GM12878 (cell line): Measurements from ENCODE around the gene ADAM19. TPM values are rescaled to one million over a fixed set of nuclear protein-coding genes. Genes with fewer than 3 reads are reported as not detected.
A peak's percentile ranks its signal among the peaks of the same experiment; 100 is the strongest.

Experiments
- ATAC-seq: fragments of 200-7000 bp; cut with Tn5 transposase; 3 replicates; pipeline ENCODE4 v1.9.1; 2020; ENCODE audit warnings: mild to moderate bottlenecking, moderate library complexity
- BruUV-seq: library from RNA; stranded (reverse); fragments of 400-500 nt; replicated peaks from 2 replicates; lab custom pipeline; 2021; lab: Mats Ljungman, UMichigan
- CTCF ChIA-PET: fragments of 300-600 bp; sonication (Branson Sonifier 250); formaldehyde crosslinking; extraction: SDS; loops from one replicate; lab custom pipeline; 2021; ENCODE audit warnings: inconsistent platforms; lab: Yijun Ruan, JAX
- POLR2A ChIA-PET: fragments of 350-600 bp; formaldehyde crosslinking; extraction: SDS; loops from one replicate; lab custom pipeline; 2021; ENCODE audit warnings: inconsistent platforms; lab: Charles Lee
- RAD21 ChIA-PET: fragments of 300-600 bp; sonication (Branson Sonifier 250); formaldehyde crosslinking; loops from one replicate; lab custom pipeline; 2023; ENCODE audit warnings: antibody characterized with exemption; ENCODE audit not compliant: unreplicated experiment; lab: Charles Lee
- SMC1A ChIA-PET: fragments of 300-600 bp; sonication (Branson Sonifier 250); formaldehyde crosslinking; loops from one replicate; lab custom pipeline; 2023; ENCODE audit not compliant: unreplicated experiment, uncharacterized antibody; lab: Charles Lee
- DNase-seq: peaks from one replicate; pipeline ENCODE4 v3.0.0-alpha.2; 2011; ENCODE audit warnings: low read depth, low spot score
- FAIRE-seq: peaks from 3 replicates; lab custom pipeline; 2011; peaks lifted over from hg19 to GRCh38; lab: Jason Lieb, UNC
- H2AFZ ChIP-seq: 2 replicates; pipeline ENCODE4 v1.6.0; 2011; ENCODE audit warnings: low read depth, low read length, control low read depth; ENCODE audit not compliant: control insufficient read depth
- H3K27ac ChIP-seq: 2 replicates; pipeline ENCODE4 v1.5.1; 2011; ENCODE audit warnings: control low read depth; ENCODE audit not compliant: control insufficient read depth, insufficient read depth
- H3K27me3 ChIP-seq, 2 experiments: replicated peaks in 1 of 2; 2 replicates each; pipeline versions ENCODE4 v1.6.0 to v1.6.1; 2011; ENCODE audit warnings: low read length in 1 of 2; ENCODE audit not compliant: control insufficient read depth in 2 of 2, insufficient read depth in 2 of 2
- H3K36me3 ChIP-seq, 2 experiments: 2 replicates each; pipeline ENCODE4 v1.5.1; 2011; ENCODE audit warnings: low read length in 1 of 2; ENCODE audit not compliant: control insufficient read depth in 2 of 2, insufficient read depth in 2 of 2
- H3K4me1 ChIP-seq: 2 replicates; pipeline ENCODE4 v1.6.1; 2011; ENCODE audit warnings: mild to moderate bottlenecking, low read length, moderate library complexity, mixed read lengths; ENCODE audit not compliant: control insufficient read depth, insufficient read depth
- H3K4me2 ChIP-seq: 2 replicates; pipeline ENCODE4 v1.6.0; 2011; ENCODE audit warnings: control low read depth; ENCODE audit not compliant: control insufficient read depth, insufficient read depth
- H3K4me3 ChIP-seq: fragments of 200-600 bp; sonication (generic); 2 replicates; pipeline ENCODE4 v1.5.1; 2016
- H3K79me2 ChIP-seq: 2 replicates; pipeline ENCODE4 v1.6.0; 2011; ENCODE audit warnings: low read length; ENCODE audit not compliant: control insufficient read depth, insufficient read depth
- H3K9ac ChIP-seq: 2 replicates; pipeline ENCODE4 v1.8.0; 2011; ENCODE audit warnings: low read length, control low read depth, mixed read lengths; ENCODE audit not compliant: control insufficient read depth, insufficient read depth
- H3K9me3 ChIP-seq: replicated peaks from 3 replicates; pipeline ENCODE4 v1.5.1; 2011; ENCODE audit warnings: mild to moderate bottlenecking, low read length; ENCODE audit not compliant: control insufficient read depth, insufficient read depth
- H4K20me1 ChIP-seq: 2 replicates; pipeline ENCODE4 v1.6.0; 2011; ENCODE audit not compliant: control insufficient read depth, insufficient read depth
- BACH1 ChIP-seq: fragments of 450-650 bp; IDR thresholded peaks from 2 replicates; pipeline ENCODE4 v1.6.1; 2017; ENCODE audit warnings: mild to moderate bottlenecking, borderline replicate concordance
- EGR1 ChIP-seq, 2 experiments: IDR thresholded peaks; 1 replicate in 1 of 2; 2 replicates in 1 of 2; pipeline ENCODE4 v1.6.1; 2011 to 2012; ENCODE audit warnings: low read depth in 2 of 2, low read length in 2 of 2, borderline replicate concordance in 1 of 2, mild to moderate bottlenecking in 1 of 2, moderate library complexity in 1 of 2
- FOS ChIP-seq: IDR thresholded peaks from 3 replicates; pipeline ENCODE4 v1.6.1; 2011; ENCODE audit warnings: borderline replicate concordance; ENCODE audit not compliant: insufficient read length; ENCODE audit errors: extremely low read depth
- GATAD2B ChIP-seq: fragments of 450-650 bp; conservative IDR thresholded peaks from 2 replicates; pipeline ENCODE4 v1.6.1; 2017; ENCODE audit warnings: low read depth, mild to moderate bottlenecking, moderate library complexity
- IKZF1 ChIP-seq: fragments of 450-650 bp; conservative IDR thresholded peaks from 2 replicates; pipeline ENCODE4 v1.6.1; 2017; ENCODE audit warnings: antibody characterized with exemption, mild to moderate bottlenecking
- JUND ChIP-seq: IDR thresholded peaks from 2 replicates; pipeline ENCODE4 v1.6.1; 2012; ENCODE audit warnings: low read depth, mild to moderate bottlenecking, low read length, improper control_type of control experiment, moderate library complexity
- LARP7 ChIP-seq: fragments of 450-650 bp; IDR thresholded peaks from 2 replicates; pipeline ENCODE4 v1.6.1; 2017; ENCODE audit warnings: mild to moderate bottlenecking
- NR2F1 ChIP-seq: fragments of 450-650 bp; conservative IDR thresholded peaks from 2 replicates; pipeline ENCODE4 v1.6.1; 2017; ENCODE audit warnings: mild to moderate bottlenecking
- NRF1 ChIP-seq: conservative IDR thresholded peaks from 2 replicates; pipeline ENCODE4 v1.6.1; 2011; ENCODE audit warnings: mild to moderate bottlenecking, low read depth, low read length, improper control_type of control experiment
- YY1 ChIP-seq: IDR thresholded peaks from 2 replicates; pipeline ENCODE4 v1.6.1; 2011; ENCODE audit warnings: low read depth, mild to moderate bottlenecking, low read length
- WGBS: methylation state at CpG from one replicate; pipeline ENCODE4 v1.1.6; 2016; ENCODE audit warnings: low lambda C conversion rate; ENCODE audit not compliant: insufficient replicate concordance, insufficient coverage; ENCODE audit errors: missing lambda C conversion rate; 5-methylcytosine and 5-hydroxymethylcytosine counted together
- in situ Hi-C: fragments of 300-500 bp; cut with MboI; formaldehyde crosslinking; loops from 9 replicates; pipeline ENCODE4 v1.14.3; 2018; ENCODE audit warnings: mixed read lengths
- intact Hi-C: fragments of 100-400 bp; cut with micrococcal nuclease; formaldehyde crosslinking; loops from one replicate; pipeline ENCODE4 v1.14.2; 2022; ENCODE audit not compliant: unreplicated experiment
- polyA plus RNA-seq, 11 experiments: library from polyadenylated mRNA; depleted of rRNA in 4 of 11; unstranded in 6 of 11; stranded (reverse) in 5 of 11; fragments of >200 nt; fragmentation: Nextera tagmentation in 4 of 11; fragmentation: Illumina TruSeq in 1 of 11; extraction: Ambion mirVana in 4 of 11; extraction: Trizol in 1 of 11; gene quantifications; 1 replicate in 1 of 11; 2 replicates in 10 of 11; pipeline versions ENCODE4 v1.2.1 to v1.2.3, GENCODE V29; 2011 to 2016; ENCODE audit warnings: inconsistent platforms in 2 of 11, missing spikeins in 2 of 11, low read depth in 1 of 11
- total RNA-seq, 4 experiments: library from RNA; depleted of rRNA in 3 of 4; stranded (reverse); fragments of >200 nt in 3 of 4; fragmentation: Illumina TruSeq in 1 of 4; extraction: Trizol in 1 of 4; gene quantifications; 2 replicates each; pipeline versions ENCODE4 v1.2.1 to v1.2.3, GENCODE V29; 2013 to 2021

The ADAM19 gene
- total and polyA plus RNA-seq, 10 of the 15 experiments (the other 5 are each of a cell fraction or from before 2014, with no cell fraction given), result 16.0 to 92.8 (median 44.7) TPM

DNA sequence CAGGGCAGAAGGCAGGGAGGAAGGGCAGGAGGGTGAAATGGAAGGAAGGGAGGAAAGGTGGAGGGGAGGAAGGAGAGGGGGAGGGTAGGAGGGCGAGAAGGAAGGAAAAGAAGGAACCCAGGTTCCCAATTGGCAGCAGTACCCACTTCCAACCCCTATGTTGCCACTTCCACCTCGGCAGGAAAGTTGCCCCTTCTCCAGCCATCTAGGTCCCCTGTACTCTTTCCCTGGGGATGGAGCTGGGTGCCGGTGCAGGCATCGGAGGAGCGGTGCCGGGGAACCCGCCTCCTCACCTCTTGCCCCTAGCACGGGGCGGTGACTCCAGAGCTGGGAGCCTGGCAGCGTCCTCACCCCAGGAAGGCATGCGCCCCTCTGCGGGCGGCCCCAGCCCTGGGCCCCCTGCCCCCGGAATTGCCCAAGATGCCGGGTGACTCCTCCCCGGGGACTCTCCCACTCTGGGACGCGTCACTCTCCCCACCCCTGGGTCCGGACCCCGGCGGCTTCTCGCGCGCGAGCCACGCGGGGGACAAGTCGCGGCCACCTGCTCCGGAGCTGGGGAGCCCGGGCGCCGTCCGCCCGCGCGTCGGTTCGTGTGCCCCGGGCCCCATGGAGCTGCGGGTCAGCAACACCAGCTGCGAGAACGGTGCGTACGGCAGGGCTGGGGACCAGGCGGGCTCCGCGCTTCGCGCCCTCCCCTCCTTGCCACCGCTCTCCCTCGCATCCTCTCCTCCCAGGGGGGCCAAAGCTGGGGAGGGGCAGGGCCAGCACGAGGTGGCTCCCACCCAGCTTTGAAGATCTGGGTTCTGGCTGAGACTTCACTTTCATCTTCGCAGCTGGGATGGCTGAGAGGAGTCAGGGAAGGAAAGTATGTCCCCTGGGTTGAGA is 115.6 kb downstream of the ADAM19 start, which contains the start of gene NIPAL4:
NIPAL4 (plus strand) TSS at position 499 of the 885 bp plus-strand sequence; CDS start at position 607, 108 bp downstream.
- FAIRE-seq, result no peak
- peak; percentile 21; the same call in 1 of the 2 replicates for TF ChIP-seq LARP7
- TF ChIP-seq FOS, result no peak
- 0 out of 2 replicates have a peak, but pooled peaks have one; percentile 16 for TF ChIP-seq IKZF1
- TF ChIP-seq YY1, result no peak
- TF ChIP-seq BACH1, result peak; percentile 21; the same call in 1 of the 2 replicates
- TF ChIP-seq JUND, result no peak
- 0 out of 2 replicates have a peak, but pooled peaks have one; percentile 21 for TF ChIP-seq NR2F1
- no peak for TF ChIP-seq EGR1 (IDR thresholded peaks at IDR 0.05; ENCODE audit: borderline replicate concordance in 1 of 2, low read depth in 2 of 2, low read length in 2 of 2)
- TF ChIP-seq GATAD2B, result no peak; the same call in 1 of the 2 replicates
- no peak for TF ChIP-seq NRF1
- H4K20me1 ChIP-seq, result no peaks in the 10 kb centered on the region
- RAD21 ChIA-PET, result interaction anchor here (0.6 to 1.3 kb wide), 5 partner anchors 28 to 284 kb away, joined by 3 to 5 read pairs (median 4); partner anchors contain the start of gene LSM11
- CTCF ChIA-PET, result interaction anchor here (0.7 to 17.4 kb wide), 9 partner anchors 9 to 288 kb away, joined by 3 to 248 read pairs (median 4); no protein-coding TSS in a partner anchor
- SMC1A ChIA-PET, result interaction anchor here (1.2 to 3.0 kb wide), 4 partner anchors 12 to 258 kb away, joined by 4 to 8 read pairs (median 8); no protein-coding TSS in a partner anchor
- H3K27me3 ChIP-seq, result no peaks in the 10 kb centered on the region; a peak in 2 of 4 replicates
- H3K27ac ChIP-seq, result no peak within 1 kb of the TSS
- no peaks in the 10 kb centered on the region for H3K79me2 ChIP-seq
- peak; percentile 47 for ATAC-seq
- WGBS, result 3% methylated on average over 47 of the region's 54 CpGs
- H3K9ac ChIP-seq, result peak within 1 kb of the TSS; percentile 34
- no peaks in the 10 kb centered on the region for H3K9me3 ChIP-seq
- peak within 1 kb of the TSS; percentile 93 for H3K4me2 ChIP-seq
- intact Hi-C loops (loop anchor here (10.0 kb wide), 1 partner anchor 205 kb away; no protein-coding TSS in a partner anchor), in situ Hi-C loops (no loop called here)
- peaks cover 23% of the 10 kb centered on the region for H3K4me1 ChIP-seq
- POLR2A ChIA-PET, result interaction anchor here (1.0 kb wide), 1 partner anchor 84 kb away, joined by 3 read pairs; no protein-coding TSS in a partner anchor
- no peak for DNase-seq
- H2AFZ ChIP-seq, result peak within 1 kb of the TSS; percentile 62
- H3K4me3 ChIP-seq, result peak within 1 kb of the TSS; percentile 80
- H3K36me3 ChIP-seq, result no peaks in the 10 kb centered on the region
- BruUV-seq, result no TSS peak
